IMR-90 (cell line): ENCODE results near the gene BRI3BP.

Experiments used
- CTCF ChIP-seq: conservative IDR thresholded peaks from 2 replicates; pipeline ENCODE4 v1.5.1; 2012; ENCODE audit warnings: mild to moderate bottlenecking, low read depth, low read length, improper control_type of control experiment
- SMC3 ChIP-seq: fragments of 150-350 bp; IDR thresholded peaks from 2 replicates; pipeline ENCODE4 v1.6.1; 2016; ENCODE audit warnings: low read depth, mild to moderate bottlenecking, antibody characterized with exemption, low read length, moderate library complexity

GRCh38 chr12:125069616-125070015, 76.2 kb downstream of the BRI3BP start:
- TF ChIP-seq CTCF (no peak), SMC3 (no peak)
